ENCODE measurements around the gene ITGAX. TPM values are rescaled to one million over a fixed set of nuclear protein-coding genes. Genes with fewer than 3 reads are reported as not detected.

The ITGAX gene
- total and polyA plus RNA-seq, 2 of the 8 experiments (the other 6 are each of a cell fraction or from before 2014, with no cell fraction given) = 0.30 TPM; not detected in 1

GRCh38 chr16:31351246-31351941 is 3.6 kb upstream of the ITGAX start:
- no peaks in the 10 kb centered on the region for H3K79me1 ChIP-seq (ENCODE audit: low read depth, low read length)
- no peak overlapping the region for H2BK5ac ChIP-seq (ENCODE audit: low read depth, low read length)
- H3K9me3 ChIP-seq (ENCODE audit: insufficient read depth in 2 of 2, low read depth in 1 of 2, low read length in 1 of 2) = no peaks in the 10 kb centered on the region
- no peak overlapping the region for H3K56ac ChIP-seq (replicated peaks; ENCODE audit: insufficient read length, low read depth, low read length)
- H3K27me3 ChIP-seq (replicated peaks in 1 of 4; ENCODE audit: control insufficient read depth in 3 of 4, extremely low read depth in 1 of 4, insufficient read depth in 3 of 4, low read length in 3 of 4) = no peaks in the 10 kb centered on the region
- H4K20me1 ChIP-seq (replicated peaks in 1 of 2; ENCODE audit: control insufficient read depth in 1 of 2, insufficient read depth in 2 of 2, low read length in 2 of 2) = no peaks in the 10 kb centered on the region
- no peak overlapping the region for H4K8ac ChIP-seq (ENCODE audit: extremely low read depth, insufficient read depth, low read length)
- no peak overlapping the region for H3K4ac ChIP-seq (replicated peaks; ENCODE audit: insufficient read length, low read depth, low read length)
- H2AK5ac ChIP-seq (ENCODE audit: low read depth, low read length) = no peak overlapping the region
- H3K23ac ChIP-seq (ENCODE audit: insufficient read length) = no peak overlapping the region
- H2BK15ac ChIP-seq (ENCODE audit: low read length) = no peak overlapping the region
- FAIRE-seq (no peak), DNase-seq (ENCODE audit: low read depth in 1 of 2, low spot score in 2 of 2) (no peak)
- WGBS, 2 experiments (ENCODE audit: extremely low coverage in 1 of 2, insufficient coverage in 1 of 2, insufficient read length in 1 of 2, insufficient replicate concordance in 2 of 2, low coverage in 1 of 2, low lambda C conversion rate in 2 of 2, missing lambda C conversion rate in 1 of 2) = 82% methylated on average over 17 of the region's 19 CpGs; no CpG with 5 or more reads in 1 of the 2 experiments
- no peak overlapping the region for H3K4me3 ChIP-seq (ENCODE audit: extremely low read depth in 1 of 4, insufficient read depth in 2 of 4, low read depth in 3 of 4, low read length in 4 of 4)
- H3K14ac ChIP-seq (ENCODE audit: insufficient read length) = no peak overlapping the region
- no peak overlapping the region for H4K5ac ChIP-seq (ENCODE audit: insufficient read length, low read depth, low read length)
- H4K91ac ChIP-seq (replicated peaks; ENCODE audit: insufficient read length, low read length) = no peak overlapping the region
- peaks cover 1% of the 10 kb centered on the region; the same call in 1 of the 2 replicates for H3K23me2 ChIP-seq (ENCODE audit: low read depth, low read length)
- CTCF ChIA-PET (ENCODE audit: partially characterized antibody) = interaction anchor here (0.6 kb wide), 2 partner anchors 36 to 1329 kb away, joined by 3 read pairs; no protein-coding TSS in a partner anchor
- H3K79me2 ChIP-seq (ENCODE audit: control insufficient read depth in 1 of 2, insufficient read depth in 2 of 2, low read length in 2 of 2) = no peaks in the 10 kb centered on the region
- POLR2A ChIA-PET (ENCODE audit: partially characterized antibody) = interaction anchor here (0.7 kb wide), 1 partner anchor 171 kb away, joined by 3 read pairs; no protein-coding TSS in a partner anchor
- H2BK20ac ChIP-seq (ENCODE audit: low read length) = no peak overlapping the region
- no peak overlapping the region for H2BK120ac ChIP-seq (replicated peaks; ENCODE audit: low read depth, low read length)
- no peak overlapping the region for H2BK12ac ChIP-seq (ENCODE audit: low read depth, low read length)
- no peak overlapping the region for H3K18ac ChIP-seq (ENCODE audit: extremely low read depth, low read length)
- H2AFZ ChIP-seq (ENCODE audit: low read length) = peak overlapping the region; percentile 62; the same call in 1 of the 2 replicates
- H3K36me3 ChIP-seq (ENCODE audit: control insufficient read depth in 2 of 4, insufficient read depth in 4 of 4, low read length in 3 of 4) = no peaks in the 10 kb centered on the region
- H3K4me1 ChIP-seq (replicated peaks in 1 of 4; ENCODE audit: control insufficient read depth in 3 of 4, insufficient read depth in 4 of 4, low read length in 3 of 4) = 0 out of 7 replicates have a peak, but pooled peaks cover 0 to 4% (median 1%) of the 10 kb centered on the region in 4 experiments
- no peak overlapping the region for H3K9ac ChIP-seq (replicated peaks in 1 of 4; ENCODE audit: extremely low read depth in 1 of 4, low read depth in 3 of 4, low read length in 3 of 4)
- no peak overlapping the region for H3K4me2 ChIP-seq (ENCODE audit: insufficient read depth in 1 of 2, low read depth in 2 of 2, low read length in 2 of 2)
- no peak overlapping the region for H3K27ac ChIP-seq (ENCODE audit: low read depth, low read length)
- TF ChIP-seq SP4 (IDR thresholded peaks at IDR 0.05; ENCODE audit: low read length) (no peak), TAF1 (IDR thresholded peaks at IDR 0.05; ENCODE audit: low read depth, low read length) (no peak), ATF3 (IDR thresholded peaks at IDR 0.05; ENCODE audit: insufficient read depth, low read depth, low read length) (no peak), POLR2AphosphoS5 (IDR thresholded peaks at IDR 0.05; ENCODE audit: low read depth, low read length) (no peak), TBP (IDR thresholded peaks at IDR 0.05; ENCODE audit: low read depth, low read length) (no peak), CHD1 (IDR thresholded peaks at IDR 0.05; ENCODE audit: low read depth, low read length) (no peak), MAFK (IDR thresholded peaks at IDR 0.05; ENCODE audit: low read depth, low read length) (no peak), CHD2 (IDR thresholded peaks at IDR 0.05; ENCODE audit: low read length) (no peak), BRCA1 (IDR thresholded peaks at IDR 0.05; ENCODE audit: low read depth, low read length) (no peak), TEAD4 (IDR thresholded peaks at IDR 0.05; ENCODE audit: low read depth, low read length) (no peak), POU5F1 (IDR thresholded peaks at IDR 0.05; ENCODE audit: low read depth, low read length) (no peak), RFX5 (IDR thresholded peaks at IDR 0.05; ENCODE audit: borderline replicate concordance, low read depth, low read length) (no peak), KDM4A (IDR thresholded peaks at IDR 0.05; ENCODE audit: low read depth, low read length, severe bottlenecking) (no peak), EGR1 (IDR thresholded peaks at IDR 0.05; ENCODE audit: borderline replicate concordance, low read depth, low read length) (no peak)

Measured in H1 (cell line).